ENCODE results near the gene LIFR.

GRCh38 chr5:38434966-38435705 lies 121.3 kb downstream of the LIFR start:
- TF ChIP-seq POLR2A (IDR thresholded peaks at IDR 0.05): no peak
- TF ChIP-seq CTCF (IDR thresholded peaks at IDR 0.05): no peak
